Lower leg skin (tissue), 4 donors: ENCODE data around the gene STS. TPM values are rescaled to one million over a fixed set of nuclear protein-coding genes. Genes with fewer than 3 reads are reported as not detected.
A peak's percentile ranks its signal among the peaks of the same experiment; 100 is the strongest.

Experiments
- DNase-seq, 2 donors: peaks; one replicate each; pipeline ENCODE4 v3.0.0-alpha.2; 2019; ENCODE audit warnings: low spot score in 2 of 2
- H3K4me3 ChIP-seq: fragments of 200-600 bp; sonication (generic); 2 replicates; pipeline ENCODE4 v1.5.1; 2017; ENCODE audit warnings: mild to moderate bottlenecking, low read depth; ENCODE audit not compliant: poor library complexity, severe bottlenecking
- POLR2A ChIP-seq, 2 donors: fragments of 450-650 bp; IDR thresholded peaks; one replicate each; pipeline ENCODE4 v1.6.1; 2016 to 2017; ENCODE audit warnings: antibody characterized with exemption in 2 of 2, mild to moderate bottlenecking in 1 of 2, moderate library complexity in 1 of 2
- WGBS, 2 donors: methylation state at CpG; one replicate each; pipeline ENCODE4 v1.1.5; 2018; 5-methylcytosine and 5-hydroxymethylcytosine counted together
- intact Hi-C: fragments of 100-400 bp; cut with DNase I; formaldehyde crosslinking; loops from one replicate; pipeline ENCODE4 v1.15.0; 2023; ENCODE audit warnings: low total_unique reads
- total RNA-seq, 4 donors: library from RNA; depleted of rRNA; stranded (reverse); fragments of >200 nt; gene quantifications; one replicate each; pipeline ENCODE4 v1.1.0, GENCODE V29; 2016
- TF ChIP-seq, protein P1 (sequence below), 3 donors: fragments of 450-650 bp; IDR thresholded peaks; one replicate each; pipeline ENCODE4 v1.5.1; 2016; ENCODE audit warnings: antibody characterized with exemption in 3 of 3, mild to moderate bottlenecking in 3 of 3, moderate library complexity in 2 of 3

STS gene
- total RNA-seq, 4 donors from 2014 or later = 11.3 to 15.7 (median 12.8) TPM

GRCh38 chrX:7159149-7159861, 11.8 kb downstream of the STS start:
- DNase-seq = peak in 1 of 2 donors; percentile 15
- TF ChIP-seq, protein P1, sequence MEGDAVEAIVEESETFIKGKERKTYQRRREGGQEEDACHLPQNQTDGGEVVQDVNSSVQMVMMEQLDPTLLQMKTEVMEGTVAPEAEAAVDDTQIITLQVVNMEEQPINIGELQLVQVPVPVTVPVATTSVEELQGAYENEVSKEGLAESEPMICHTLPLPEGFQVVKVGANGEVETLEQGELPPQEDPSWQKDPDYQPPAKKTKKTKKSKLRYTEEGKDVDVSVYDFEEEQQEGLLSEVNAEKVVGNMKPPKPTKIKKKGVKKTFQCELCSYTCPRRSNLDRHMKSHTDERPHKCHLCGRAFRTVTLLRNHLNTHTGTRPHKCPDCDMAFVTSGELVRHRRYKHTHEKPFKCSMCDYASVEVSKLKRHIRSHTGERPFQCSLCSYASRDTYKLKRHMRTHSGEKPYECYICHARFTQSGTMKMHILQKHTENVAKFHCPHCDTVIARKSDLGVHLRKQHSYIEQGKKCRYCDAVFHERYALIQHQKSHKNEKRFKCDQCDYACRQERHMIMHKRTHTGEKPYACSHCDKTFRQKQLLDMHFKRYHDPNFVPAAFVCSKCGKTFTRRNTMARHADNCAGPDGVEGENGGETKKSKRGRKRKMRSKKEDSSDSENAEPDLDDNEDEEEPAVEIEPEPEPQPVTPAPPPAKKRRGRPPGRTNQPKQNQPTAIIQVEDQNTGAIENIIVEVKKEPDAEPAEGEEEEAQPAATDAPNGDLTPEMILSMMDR (IDR thresholded peaks at IDR 0.05) = no peak
- no peak for TF ChIP-seq POLR2A (IDR thresholded peaks at IDR 0.05)
- no peak overlapping the region for H3K4me3 ChIP-seq
- WGBS, 2 donors = 41 to 42% methylated on average over 7 of the region's 7 CpGs
- intact Hi-C loops = no loop called here

DNA sequence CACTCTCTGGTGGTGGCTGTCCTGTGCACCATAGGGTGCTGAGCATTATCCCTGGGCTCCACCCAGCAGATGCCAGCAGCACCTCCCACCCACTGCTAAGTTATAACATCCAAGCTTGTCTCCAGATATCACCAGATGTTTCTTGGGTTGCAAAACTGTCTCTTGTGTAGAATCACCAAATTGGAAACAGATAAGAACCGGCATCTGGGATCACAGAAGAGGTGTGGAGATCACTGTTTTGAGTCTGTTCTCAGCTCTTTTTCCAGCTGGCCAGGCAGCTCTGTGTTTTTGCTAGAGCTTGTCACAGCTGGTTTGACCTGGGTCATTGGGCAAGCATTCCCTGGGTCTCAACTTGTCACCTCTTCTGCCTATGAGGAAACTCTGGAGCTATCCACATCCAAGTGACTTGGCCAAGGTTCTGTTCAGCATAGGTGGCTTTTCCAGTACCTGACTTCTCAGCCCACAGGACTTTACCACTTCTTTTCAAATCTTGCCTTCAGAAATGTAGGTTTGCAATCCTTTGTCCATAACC, 15.7 kb downstream of the STS start:
- TF ChIP-seq, protein P1 (IDR thresholded peaks at IDR 0.05) = no peak
- no peak for TF ChIP-seq POLR2A (IDR thresholded peaks at IDR 0.05)
- H3K4me3 ChIP-seq = no peak overlapping the region
- intact Hi-C loops = no loop called here
- DNase-seq = no peak
- 25% methylated on average over 1 of the region's 1 CpG; no CpG with 5 or more reads in 1 of the 2 donors for WGBS, 2 donors

DNA sequence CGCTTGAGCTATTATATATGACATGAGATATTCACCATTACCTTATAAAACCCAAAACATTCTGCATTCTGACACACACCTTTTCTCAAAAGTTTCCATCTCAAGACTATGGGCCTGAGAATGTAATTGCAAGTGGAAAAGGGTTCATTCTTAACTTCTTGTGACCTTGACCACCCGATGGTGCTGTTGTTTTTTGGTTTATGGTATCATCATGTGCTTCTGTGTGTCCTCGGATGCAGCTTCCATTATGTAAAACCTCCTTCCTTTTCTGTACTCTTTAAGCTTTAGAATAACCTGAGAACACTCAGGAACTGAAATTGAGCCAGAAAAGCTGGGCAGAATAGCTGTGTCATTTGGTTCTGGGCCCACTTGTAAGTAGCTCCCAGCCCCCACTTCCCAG, 16.7 kb downstream of the STS start:
- H3K4me3 ChIP-seq = no peak overlapping the region
- intact Hi-C loops = no loop called here
- no peak for DNase-seq
- TF ChIP-seq POLR2A (IDR thresholded peaks at IDR 0.05) = no peak
- TF ChIP-seq, protein P1 (IDR thresholded peaks at IDR 0.05) = no peak
- 71 to 87% methylated on average over 3 of the region's 3 CpGs for WGBS, 2 donors

GRCh38 chrX:7168371-7168770, 20.9 kb downstream of the STS start:
- WGBS, 2 donors = 88 to 100% methylated on average over 1 of the region's 1 CpG
- DNase-seq = no peak
- intact Hi-C loops = no loop called here
- no peak for TF ChIP-seq POLR2A (IDR thresholded peaks at IDR 0.05)
- TF ChIP-seq, protein P1 (IDR thresholded peaks at IDR 0.05) = no peak
- no peak overlapping the region for H3K4me3 ChIP-seq

- TF ChIP-seq, protein P1 (IDR thresholded peaks at IDR 0.05) = no peak
- TF ChIP-seq POLR2A (IDR thresholded peaks at IDR 0.05) = no peak
- intact Hi-C loops = no loop called here
- 23 to 59% methylated on average over 3 of the region's 3 CpGs for WGBS, 2 donors
- DNase-seq = peak in 1 of 2 donors; percentile 17
- no peak overlapping the region for H3K4me3 ChIP-seq
Measured at GRCh38 chrX:7169627-7170026, 22.1 kb downstream of the STS start.
